ENCODE data around the gene UBXN1.

- TF ChIP-seq CTCF (IDR thresholded peaks at IDR 0.05 in 4 of 5, conservative IDR thresholded peaks at IDR 0.05 in 1 of 5) (no peak), POLR2A (IDR thresholded peaks at IDR 0.05) (no peak)
Measured at GRCh38 chr11:62632492-62632891, 46.4 kb downstream of the UBXN1 start.

Measured in gastrocnemius medialis (tissue), 4 donors.